HuH-7.5 (cell line): Measurements from ENCODE around the gene VMP1.
"Not testable (repeated sequence)": the region's sequence is repeated elsewhere in the genome, so short reads cannot be mapped to it uniquely, and the experiment has no call there.

Source experiments
- DNase-seq: peaks from one replicate; pipeline ENCODE4 v3.0.0; 2011; ENCODE audit warnings: low spot score

VMP1 gene

GRCh38 chr17:59841091-59841881 is 133.8 kb downstream of the VMP1 start:
- DNase-seq: not testable (repeated sequence)

- DNase-seq: not testable (repeated sequence)
Observed at GRCh38 chr17:59841882-59842263, 134.4 kb downstream of the VMP1 start.

GRCh38 chr17:59842901-59843652 is 135.6 kb downstream of the VMP1 start:
- no peak for DNase-seq

GRCh38 chr17:59844884-59845594 is 137.6 kb downstream of the VMP1 start:
- no peak for DNase-seq

GRCh38 chr17:59845595-59846393 is 138.3 kb downstream of the VMP1 start:
- DNase-seq: peak; percentile 82

GRCh38 chr17:59846394-59847165 is 139.1 kb downstream of the VMP1 start:
- peak; percentile 76 for DNase-seq

- DNase-seq: no peak
Observed at GRCh38 chr17:59848385-59848668, 140.9 kb downstream of the VMP1 start.

GRCh38 chr17:59848778-59849177 is 141.3 kb downstream of the VMP1 start:
- DNase-seq: no peak

- DNase-seq: not testable (repeated sequence)
Observed at GRCh38 chr17:59850311-59850710, 142.9 kb downstream of the VMP1 start.

- DNase-seq: no peak
Observed at GRCh38 chr17:59851439-59852375, 144.3 kb downstream of the VMP1 start.

- not testable (repeated sequence) for DNase-seq
Observed at GRCh38 chr17:59852847-59853167, 145.4 kb downstream of the VMP1 start.

- peak; percentile 94 for DNase-seq
Observed at GRCh38 chr17:59853168-59853918, 145.9 kb downstream of the VMP1 start.

GRCh38 chr17:59853919-59854729 is 146.7 kb downstream of the VMP1 start:
- not testable (repeated sequence) for DNase-seq

- peak; percentile 74 for DNase-seq
Observed at GRCh38 chr17:59856859-59857794, 149.7 kb downstream of the VMP1 start.

- DNase-seq: no peak
Observed at GRCh38 chr17:59858167-59858816, 150.8 kb downstream of the VMP1 start.

- no peak for DNase-seq
Observed at GRCh38 chr17:59858932-59859331, 151.5 kb downstream of the VMP1 start.

GRCh38 chr17:59859444-59860025 is 152.1 kb downstream of the VMP1 start:
- no peak for DNase-seq
